Measurements from ENCODE around the gene ARHGAP22.

GRCh38 chr10:48505394-48506112, 99.3 kb downstream of the ARHGAP22 start:
- TF ChIP-seq CTCF (IDR thresholded peaks at IDR 0.05; ENCODE audit: insufficient read depth, low read depth, low read length) (no peak), EZH2 (IDR thresholded peaks at IDR 0.05; ENCODE audit: insufficient read depth, low read length) (no peak)

Data from astrocyte (in vitro differentiated cells and primary cell).